HL-60/S4 (cell line): Measurements from ENCODE around the gene CDC42EP3.

ENCODE experiments used
- in situ Hi-C: fragments of 300-500 bp; cut with MboI; formaldehyde crosslinking; loops from 2 replicates; pipeline ENCODE4 v1.14.3; 2022; ENCODE audit warnings: low sequenced_read_pairs

The CDC42EP3 gene

DNA sequence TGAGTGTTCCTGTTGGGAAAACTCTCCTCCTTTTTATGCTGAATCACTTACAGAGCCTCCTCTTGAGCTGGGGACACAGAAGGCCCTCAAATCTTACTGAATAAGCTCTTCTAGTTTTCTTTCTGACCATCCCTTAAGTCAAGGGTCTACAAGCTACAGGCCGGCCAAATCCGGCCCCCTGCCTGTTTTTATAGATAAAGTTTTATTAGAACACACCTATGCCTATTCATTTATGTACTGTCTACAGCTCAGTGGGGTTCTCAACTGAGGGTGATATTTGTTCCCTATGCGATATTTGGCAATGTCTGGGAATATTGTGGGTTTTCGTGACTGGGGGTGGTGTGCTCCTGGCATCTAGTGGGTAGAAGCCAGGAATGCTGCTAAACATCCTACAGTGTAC lies 14.0 kb downstream of the CDC42EP3 start:
- in situ Hi-C loops: loop anchor here (25.0 kb wide), 1 partner anchor 245 kb away; no protein-coding TSS in a partner anchor

DNA sequence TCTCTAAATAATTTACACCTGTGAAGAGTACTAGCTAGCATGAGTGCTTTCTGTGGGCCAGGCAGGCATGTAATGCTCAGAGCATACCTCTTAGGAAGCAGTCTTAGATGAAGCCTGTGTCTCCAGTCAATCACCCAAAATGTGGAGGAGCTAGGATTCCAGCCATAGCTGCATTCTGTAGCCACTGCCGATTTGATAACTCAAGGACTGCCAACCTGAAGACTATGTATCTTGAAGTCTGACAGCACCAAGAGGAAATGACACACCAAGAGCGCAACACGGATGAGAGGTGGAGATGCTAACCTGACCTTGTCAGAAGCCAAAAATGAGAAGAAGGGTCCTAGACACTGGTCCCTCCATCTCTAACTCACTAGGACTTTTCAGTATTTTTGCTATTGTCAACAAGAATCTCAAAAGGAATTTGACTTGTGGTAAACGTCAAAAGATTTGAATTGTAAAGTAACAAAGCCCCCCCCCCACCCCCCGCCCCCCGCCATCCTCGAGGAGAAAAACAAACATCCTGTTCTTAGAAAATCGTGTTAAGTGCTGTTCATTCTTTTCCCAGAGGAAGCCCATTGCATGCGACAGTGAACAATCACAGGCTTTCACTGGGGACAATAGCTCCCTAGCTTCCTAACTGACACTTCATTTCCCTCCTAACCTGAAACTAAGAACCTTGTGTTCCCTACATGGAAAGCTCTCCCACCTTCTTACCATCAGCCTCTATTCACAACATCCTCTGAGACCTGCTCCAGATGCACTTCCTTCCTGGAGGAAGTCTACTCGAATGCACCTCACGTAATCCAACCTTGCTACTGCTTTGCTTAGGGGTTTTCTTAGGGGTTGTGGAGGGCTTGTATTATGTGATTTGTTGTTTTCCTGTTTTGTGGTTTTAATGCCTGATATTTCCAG lies 14.7 kb downstream of the CDC42EP3 start:
- in situ Hi-C loops: loop anchor here (25.0 kb wide), 1 partner anchor 244 kb away; no protein-coding TSS in a partner anchor

DNA sequence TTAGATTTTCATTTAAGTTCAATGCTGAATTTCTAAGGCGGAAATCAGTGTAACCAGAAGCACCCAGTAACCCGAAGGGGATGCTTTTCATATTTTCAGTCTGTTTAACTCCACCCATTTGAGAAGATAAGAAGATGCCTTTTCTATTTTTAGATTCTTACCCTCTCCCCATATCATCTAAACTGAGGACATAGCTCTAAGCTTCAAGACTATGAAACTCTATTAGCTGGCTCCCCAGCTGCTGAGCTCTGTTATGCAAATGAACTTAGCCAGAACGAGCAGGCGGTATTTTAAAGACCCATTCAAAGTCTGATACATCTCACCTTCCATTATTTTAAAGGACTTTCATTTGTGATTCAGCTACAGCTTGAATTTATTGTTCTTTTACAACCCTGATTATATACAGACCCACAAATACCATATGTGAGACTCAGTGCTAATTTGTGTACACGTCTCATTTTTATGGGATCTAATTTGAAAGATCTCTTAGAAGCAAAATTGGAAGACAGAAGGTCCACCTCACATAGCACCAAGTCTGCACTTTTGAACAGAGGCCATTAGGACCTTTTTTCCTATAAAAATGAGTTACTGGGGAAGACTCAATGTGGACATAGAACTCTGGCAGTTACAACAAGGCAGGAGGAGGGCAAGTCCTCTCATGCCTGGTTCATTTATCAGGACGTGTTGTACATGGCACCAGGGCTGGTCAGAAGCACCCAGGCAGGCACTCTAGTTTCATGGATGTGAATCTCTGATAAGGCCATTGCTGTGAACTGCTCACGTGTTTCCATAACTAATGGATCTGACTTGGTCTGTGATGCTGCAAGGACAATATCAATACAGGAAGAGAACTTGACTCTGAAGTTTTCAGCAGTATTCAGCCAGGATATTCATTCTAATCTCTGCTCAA lies 16.3 kb downstream of the CDC42EP3 start:
- in situ Hi-C loops: loop anchor here (25.0 kb wide), 1 partner anchor 243 kb away; no protein-coding TSS in a partner anchor

DNA sequence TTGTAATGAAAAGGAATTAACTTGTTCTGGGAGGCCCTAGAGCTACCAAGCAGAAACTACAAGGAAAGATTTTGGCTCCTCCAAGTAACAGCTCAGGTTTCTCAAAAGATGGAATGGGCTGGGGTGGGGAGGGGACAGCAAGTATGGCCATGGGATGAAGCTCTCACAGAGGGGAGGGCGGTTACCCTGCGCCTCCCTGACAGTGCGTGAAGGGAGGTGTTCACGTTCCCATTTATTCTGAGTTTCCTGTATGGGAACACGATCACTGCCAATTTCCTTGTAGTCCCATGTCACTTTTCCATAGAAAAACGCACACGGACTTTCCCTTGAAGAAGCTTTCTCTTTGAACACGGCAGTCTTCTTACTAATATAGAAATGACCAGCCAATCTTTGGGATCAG lies 17.0 kb downstream of the CDC42EP3 start:
- in situ Hi-C loops: loop anchor here (25.0 kb wide), 1 partner anchor 242 kb away; no protein-coding TSS in a partner anchor

DNA sequence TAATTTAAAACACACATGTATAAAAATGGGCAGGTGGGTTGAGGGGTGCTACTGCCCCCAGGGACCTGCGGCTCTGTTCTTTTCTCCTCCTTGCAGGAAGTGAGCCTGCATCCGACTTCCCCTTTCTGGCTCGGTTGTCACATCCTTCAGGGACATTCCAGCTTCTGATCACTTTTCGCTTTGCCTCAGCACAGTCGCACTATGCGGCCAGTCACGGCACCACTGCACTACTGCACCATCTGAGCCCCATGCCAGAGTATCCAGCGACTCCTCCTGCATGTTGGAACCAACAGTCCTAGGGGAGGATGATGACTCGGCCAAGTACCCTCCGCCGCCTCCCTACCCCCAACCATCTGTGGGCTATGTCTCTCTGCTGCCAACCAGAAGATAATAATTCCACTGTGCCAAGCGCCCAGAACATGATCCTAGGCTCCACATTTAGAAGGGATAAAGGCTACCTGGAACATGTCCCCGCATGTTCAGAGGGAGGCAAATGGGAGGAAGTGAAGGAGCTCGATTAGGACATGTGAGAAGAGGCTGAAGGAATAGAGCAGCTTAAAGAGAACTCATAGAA lies 17.6 kb downstream of the CDC42EP3 start:
- in situ Hi-C loops: loop anchor here (25.0 kb wide), 1 partner anchor 242 kb away; no protein-coding TSS in a partner anchor

DNA sequence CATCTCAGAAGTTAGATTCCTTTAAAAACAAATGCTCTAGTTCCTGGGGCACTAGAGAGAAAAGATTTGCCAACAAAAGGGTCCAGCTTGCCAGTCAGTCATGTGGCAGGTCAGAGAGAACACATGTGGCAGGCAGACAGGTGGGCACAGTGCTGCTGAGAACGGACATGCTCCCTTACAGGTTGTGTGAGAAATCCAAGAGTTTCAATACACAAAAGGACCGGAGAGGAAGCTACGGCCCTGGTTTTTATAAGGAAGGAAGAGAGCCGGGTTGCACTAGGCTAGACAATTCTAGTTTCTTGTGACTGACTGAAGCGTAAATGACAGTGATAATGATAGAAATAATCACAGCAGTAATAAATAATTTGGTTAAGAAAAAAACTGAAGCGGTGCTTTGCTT lies 18.3 kb downstream of the CDC42EP3 start:
- in situ Hi-C loops: loop anchor here (25.0 kb wide), 1 partner anchor 241 kb away; no protein-coding TSS in a partner anchor

DNA sequence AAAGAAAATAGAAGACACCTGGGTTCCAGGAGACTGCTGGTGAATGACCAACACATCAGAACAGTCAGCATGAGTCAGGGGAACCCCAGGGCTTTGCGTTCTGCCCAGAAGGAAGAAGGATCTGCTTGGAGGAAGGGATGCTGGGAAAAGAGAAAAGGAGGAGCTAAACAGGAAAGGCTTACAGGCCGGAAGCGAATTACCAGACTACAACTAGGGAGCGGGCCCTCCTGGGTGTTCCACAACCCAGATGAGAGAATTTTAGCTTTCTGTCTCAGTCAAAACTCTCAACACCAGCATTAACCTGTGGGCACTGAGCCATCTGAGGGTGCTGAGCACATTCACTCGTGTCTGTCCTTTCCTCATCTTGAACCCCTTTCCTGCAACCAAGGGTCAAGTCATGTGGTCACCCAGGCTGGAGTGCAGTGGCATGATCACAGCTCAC lies 19.2 kb downstream of the CDC42EP3 start:
- in situ Hi-C loops: loop anchor here (25.0 kb wide), 1 partner anchor 240 kb away; no protein-coding TSS in a partner anchor

DNA sequence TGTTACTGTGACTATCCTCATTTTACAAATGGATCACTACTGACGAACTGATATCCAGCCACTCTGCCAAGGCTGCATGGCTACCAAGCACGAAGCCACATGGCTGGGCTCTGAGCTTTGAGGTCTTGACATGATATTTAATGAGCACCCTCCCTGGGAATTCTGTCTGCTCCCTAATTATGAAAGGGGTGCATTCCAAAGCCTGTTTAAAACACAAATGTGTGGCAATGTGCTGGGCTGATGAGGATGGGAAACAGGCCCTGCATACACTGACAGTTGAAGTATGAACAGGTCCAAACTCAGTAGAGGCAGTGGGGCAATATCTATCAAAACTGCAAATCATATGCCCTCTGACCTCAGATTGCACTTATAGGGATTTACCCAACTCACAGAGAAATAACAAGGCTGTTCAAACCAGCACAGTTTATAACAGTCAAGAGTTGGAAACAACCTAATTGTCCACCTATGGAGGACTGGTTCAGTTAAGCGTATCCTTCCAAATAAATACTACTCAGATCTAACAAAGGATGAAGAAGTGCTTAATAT lies 20.8 kb downstream of the CDC42EP3 start:
- in situ Hi-C loops: loop anchor here (25.0 kb wide), 1 partner anchor 238 kb away; no protein-coding TSS in a partner anchor

DNA sequence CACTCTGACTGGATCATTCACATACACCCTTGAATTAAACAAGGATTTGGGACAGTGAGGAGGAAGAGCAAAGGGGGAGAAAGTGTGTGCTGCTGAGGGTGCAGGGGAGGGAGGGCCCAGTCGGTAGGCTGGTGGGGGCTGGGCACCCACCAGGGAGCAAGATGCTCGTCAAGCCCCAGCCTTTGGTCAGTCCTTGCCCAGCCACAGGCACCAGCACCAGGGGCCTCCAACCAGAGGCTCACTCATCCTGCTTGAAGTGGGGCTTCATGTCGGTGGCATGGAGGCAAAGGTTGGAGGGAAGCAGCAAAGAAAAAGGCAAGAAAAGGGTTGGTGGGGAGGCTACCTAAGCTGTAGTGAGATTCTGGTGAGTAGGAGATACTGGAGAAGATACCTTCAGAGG lies 21.9 kb downstream of the CDC42EP3 start:
- in situ Hi-C loops: no loop called here

DNA sequence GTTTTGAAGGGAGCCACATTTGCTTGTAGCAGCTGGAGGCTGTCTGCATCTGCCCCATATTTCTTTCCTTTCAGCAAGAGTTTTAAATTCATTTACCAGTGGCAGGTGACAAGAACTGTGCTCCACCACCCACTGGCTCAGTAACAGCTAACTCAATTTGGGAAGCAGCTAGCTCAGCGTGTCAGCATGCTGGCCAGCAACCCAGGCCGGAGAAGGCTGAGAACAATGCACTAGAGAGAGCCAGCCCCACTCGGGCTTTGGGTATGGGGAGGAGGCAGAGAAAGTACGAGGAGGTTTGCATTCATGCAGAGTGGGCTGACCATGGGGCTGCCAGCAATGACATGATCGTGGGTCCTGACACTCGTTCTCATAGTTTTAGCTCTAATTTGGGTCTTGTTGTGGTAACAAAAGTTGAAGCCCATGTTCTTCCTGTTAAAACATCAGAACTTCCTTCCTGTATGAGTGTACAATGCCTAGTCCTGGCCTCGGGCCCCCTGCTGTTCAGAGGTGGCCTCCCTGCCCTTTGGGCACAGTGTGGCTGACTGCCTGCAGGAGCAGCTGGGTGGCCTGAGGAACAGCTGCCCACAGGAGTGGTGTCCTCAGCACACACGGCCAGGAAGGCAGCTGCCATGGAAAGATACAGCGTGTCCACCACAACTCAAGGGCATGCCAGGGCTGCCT lies 23.0 kb downstream of the CDC42EP3 start:
- in situ Hi-C loops: no loop called here

DNA sequence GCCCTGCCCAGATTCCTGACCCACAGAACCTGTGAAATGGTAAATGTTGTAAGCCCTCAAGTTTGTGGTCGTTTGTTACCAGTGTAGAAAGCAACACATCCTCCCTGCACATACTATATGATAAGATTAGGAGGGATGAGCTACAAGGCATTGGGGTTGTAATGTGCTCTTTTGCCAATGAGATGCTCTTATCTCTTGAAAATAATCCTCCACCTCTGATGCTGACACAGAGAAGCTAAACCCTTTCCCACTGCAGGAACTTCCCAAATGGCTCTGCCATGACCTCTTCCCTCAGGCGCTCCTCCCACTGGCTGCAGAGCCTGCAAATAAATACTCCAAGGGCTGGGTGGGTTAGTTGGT lies 23.5 kb downstream of the CDC42EP3 start:
- in situ Hi-C loops: no loop called here

DNA sequence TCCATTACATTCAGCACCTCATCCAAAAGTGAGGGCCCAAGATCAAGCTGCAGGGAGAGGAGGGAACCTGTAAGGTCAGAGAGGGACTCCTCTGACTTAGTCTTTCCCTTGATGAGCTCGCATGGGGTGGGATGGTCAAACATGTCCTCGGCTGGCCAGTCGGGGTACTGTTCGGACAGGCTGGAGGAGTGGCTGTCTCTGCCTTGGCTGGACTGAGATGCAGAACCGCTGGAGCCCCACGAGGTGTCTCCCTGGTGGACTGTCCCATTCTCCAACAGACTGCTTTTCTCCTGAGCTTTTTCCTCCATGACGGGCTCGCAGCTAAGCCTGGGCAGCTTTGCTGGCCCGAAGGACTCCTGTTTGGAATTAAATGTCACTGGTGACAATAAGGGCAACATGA lies 25.6 kb downstream of the CDC42EP3 start:
- in situ Hi-C loops: no loop called here

DNA sequence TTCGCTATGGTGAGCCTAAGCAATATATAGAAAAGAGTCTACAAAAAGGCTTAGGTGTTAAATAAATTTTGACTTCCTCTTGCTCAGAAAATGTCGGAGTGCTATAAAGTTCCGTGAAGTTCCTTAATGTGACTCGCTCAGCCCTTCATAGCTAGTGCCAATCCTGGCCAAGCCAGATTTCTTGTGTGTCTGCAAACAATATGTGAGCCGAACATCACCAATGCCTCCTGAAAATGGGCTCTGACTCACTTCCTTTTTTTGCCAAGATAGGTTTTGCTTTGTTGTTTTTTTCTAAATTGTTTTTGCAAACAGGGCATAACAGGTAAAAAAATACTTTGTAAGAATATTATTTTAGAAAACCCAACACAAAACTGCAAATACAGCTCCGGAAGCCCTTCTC lies 26.1 kb downstream of the CDC42EP3 start:
- in situ Hi-C loops: no loop called here

DNA sequence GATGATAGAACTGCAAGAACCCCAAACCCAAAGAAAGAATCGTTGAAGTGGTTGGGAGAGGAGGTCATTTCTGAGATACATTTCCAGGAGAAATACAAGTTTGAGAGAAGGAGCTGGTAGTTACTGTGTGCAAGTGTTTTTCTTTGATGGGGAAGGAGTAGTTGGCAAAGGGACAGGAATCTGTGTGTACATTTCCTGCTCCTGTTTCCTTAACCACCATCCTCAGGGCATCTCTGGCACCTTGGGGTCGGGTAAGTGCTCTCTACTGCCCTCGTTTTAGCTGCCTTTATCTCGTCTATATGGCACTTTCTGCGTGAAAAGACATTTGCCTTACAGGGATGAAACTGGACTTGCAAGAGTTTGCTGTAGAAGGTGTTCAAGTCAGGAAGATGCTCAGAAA lies 27.3 kb downstream of the CDC42EP3 start:
- in situ Hi-C loops: no loop called here

DNA sequence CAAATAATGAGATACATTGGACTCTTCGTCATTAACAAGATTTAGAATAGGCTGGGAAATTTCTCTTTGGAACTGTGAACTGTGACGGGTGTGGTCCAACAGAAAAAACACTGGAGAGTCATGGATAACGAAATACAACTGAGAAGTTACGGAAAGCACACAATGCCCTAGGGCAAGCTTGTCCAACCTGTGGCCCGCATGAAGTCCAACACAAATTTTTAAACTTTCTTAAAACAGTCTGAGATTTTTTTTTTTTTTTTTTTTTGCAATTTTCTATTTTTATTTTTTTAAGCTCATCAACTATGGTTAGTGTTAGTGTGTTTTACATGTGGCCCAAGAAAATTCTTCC lies 27.7 kb downstream of the CDC42EP3 start:
- in situ Hi-C loops: no loop called here

DNA sequence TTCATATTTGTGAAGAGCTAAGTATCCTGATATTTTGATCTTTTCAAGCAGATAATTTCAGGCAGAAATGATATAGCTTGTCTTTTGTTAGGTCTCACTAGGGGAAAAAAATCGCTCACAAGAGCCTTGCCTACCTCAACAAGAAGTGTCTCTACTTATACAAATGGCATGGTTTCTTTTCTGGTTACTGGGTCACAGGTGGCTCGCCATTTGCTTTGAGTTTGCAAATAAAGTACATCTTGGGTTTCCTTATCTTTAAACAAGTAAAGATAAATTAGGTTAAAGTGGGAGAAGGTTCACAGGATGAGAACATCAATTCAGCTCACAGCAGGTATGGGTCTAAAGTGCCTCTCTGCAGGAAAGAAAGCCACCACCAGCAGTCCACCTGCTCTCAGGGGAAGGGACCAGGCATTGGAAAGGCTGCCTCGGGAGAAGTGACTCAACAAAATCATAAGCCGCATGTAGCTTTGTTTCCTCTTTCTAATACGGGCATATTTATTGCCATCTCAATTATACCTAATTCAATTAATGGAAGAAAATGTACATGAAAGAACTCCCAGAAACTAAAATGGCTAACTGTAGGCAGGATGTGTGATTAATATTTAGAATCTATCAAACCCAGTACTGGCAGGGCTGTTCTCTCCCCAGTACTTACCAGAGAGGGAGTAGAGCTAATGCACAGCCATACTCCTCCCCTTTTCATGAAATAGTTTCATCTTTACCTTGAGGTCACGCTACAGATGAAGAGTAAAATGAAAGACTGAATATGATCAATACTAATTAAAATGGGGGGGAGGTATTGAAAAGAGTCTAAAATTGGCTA lies 28.3 kb downstream of the CDC42EP3 start:
- in situ Hi-C loops: no loop called here

DNA sequence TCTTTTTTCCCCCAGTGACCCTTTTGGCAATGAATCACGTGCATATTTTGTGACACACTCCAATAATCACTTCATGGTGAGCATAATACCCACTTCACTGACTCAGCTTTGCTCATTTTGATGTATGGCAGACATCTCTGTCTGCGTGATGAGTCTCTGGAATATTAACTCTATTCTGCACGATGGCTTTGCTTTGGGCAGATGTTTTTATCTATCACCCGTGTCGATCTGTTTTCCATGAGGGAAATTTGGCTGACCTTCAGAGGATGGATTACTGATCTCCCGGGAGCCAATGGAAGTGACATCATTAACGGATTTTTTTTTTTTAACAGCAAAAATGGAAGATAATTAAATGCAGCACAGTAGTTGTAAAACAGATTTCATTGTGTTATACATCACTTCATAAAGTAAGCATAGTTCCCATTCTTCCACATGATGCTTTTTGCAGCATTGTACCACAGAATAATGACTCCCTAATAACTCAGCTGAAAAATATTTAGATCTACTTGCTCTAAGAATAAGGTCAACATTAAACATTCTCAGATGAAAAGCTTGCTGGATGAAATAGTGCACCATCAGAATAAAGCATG lies 29.8 kb downstream of the CDC42EP3 start:
- in situ Hi-C loops: no loop called here

DNA sequence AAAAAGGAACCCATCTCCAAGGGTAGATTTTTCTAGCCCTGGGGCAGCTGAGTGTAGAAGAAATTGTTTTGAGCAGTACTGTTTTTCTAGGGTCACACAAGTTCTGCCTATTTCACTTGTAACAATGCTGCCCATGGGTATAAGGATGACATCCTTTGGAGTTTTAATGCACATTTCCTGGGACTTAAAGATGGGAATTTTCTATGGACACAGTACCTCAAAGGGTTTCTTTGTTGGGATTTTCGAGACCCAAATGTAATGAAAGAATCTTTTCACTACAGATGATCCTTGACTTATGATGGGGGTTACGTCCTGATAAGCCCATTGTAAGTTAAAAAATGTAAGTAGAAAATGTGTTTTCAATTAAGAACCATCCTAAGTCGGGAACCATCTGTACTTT lies 31.8 kb downstream of the CDC42EP3 start:
- in situ Hi-C loops: no loop called here

DNA sequence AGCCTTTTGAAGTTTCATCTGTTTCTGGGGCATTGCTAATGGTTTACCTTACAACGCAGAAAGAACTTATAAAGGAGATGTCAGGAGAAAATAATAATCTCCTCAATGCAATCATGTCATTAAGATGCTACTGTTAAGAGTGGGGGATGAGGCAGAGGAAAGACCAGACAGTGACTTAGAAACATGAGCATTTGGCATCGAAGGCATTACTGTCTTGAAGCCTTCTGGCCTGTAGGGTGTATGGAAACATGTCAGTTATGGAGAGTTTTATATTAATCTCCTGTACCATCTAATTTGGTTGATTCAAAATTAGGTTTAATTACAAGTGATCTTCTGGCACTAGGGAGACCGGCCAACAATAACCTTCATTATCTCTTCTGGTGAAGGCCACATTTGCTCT lies 32.5 kb downstream of the CDC42EP3 start:
- in situ Hi-C loops: no loop called here
